ENCODE data around the gene ARRB1. TPM values are rescaled to one million over a fixed set of nuclear protein-coding genes. Genes with fewer than 3 reads are reported as not detected.

The ARRB1 gene
- polyA plus RNA-seq, 1 experiment: 36.9 TPM

DNA sequence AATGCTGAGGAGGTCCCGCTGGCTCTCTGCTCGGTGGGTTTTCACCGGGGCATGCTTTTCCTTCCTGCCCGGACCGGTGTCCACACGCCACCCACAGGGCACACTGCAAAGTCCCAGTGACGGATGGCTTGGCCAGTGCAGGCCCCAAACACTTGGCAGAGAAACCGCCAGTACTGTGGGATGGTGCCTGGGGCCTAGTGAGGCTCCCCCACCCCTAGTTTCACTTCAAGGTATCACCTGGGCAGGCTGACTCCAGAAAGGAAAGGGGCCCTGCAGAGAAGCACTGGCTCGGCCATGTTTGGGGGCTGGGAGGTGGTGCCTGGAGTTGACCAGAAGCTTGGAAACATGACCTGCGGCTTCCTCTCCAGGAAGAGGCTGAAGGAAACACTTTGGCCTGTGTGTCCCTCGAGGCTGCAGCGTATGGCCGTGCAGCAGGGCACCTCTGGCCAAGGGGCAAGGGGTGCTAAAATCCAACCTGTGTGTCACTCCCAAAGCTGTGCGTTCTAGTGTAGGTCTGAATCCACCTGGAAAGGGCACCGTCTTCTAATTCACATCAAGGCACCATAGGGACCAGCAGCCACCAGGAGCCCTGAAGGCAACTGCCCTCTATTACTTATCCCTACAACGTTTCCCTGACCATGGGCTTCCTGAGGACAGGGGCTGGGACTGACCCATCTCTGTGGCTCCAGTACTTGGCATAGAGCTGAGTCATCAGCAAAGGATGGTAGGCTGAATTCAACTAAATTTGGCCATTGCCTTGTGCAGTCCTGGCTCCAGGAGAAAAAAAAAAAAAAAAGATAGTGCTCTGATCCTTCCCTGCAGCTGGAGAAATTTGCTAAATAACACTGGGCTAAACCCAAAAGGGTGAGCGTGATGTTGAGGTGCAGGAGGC lies 88.3 kb downstream of the ARRB1 start:
- ChIA-PET CTCF (interaction anchor here (0.6 to 2.6 kb wide), 4 partner anchors 15 to 250 kb away, joined by 3 to 10 read pairs (median 5); no protein-coding TSS in a partner anchor), POLR2A (interaction anchor here (0.5 kb wide), 1 partner anchor 99 kb away, joined by 7 read pairs; no protein-coding TSS in a partner anchor)
- DNase-seq (ENCODE audit: low read depth, low spot score): no peak
- Histone ChIP-seq H3K9me3 (ENCODE audit: control insufficient read depth, insufficient read depth, low read length) (no peaks in the 10 kb centered on the region), H3K27ac (ENCODE audit: low read depth, low read length) (no peak overlapping the region), H3K27me3 (ENCODE audit: control insufficient read depth, insufficient read depth, low read length) (peaks cover 19% of the 10 kb centered on the region), H3K4me3 (ENCODE audit: low read depth, low read length) (no peak overlapping the region)
- TF ChIP-seq, protein P1, sequence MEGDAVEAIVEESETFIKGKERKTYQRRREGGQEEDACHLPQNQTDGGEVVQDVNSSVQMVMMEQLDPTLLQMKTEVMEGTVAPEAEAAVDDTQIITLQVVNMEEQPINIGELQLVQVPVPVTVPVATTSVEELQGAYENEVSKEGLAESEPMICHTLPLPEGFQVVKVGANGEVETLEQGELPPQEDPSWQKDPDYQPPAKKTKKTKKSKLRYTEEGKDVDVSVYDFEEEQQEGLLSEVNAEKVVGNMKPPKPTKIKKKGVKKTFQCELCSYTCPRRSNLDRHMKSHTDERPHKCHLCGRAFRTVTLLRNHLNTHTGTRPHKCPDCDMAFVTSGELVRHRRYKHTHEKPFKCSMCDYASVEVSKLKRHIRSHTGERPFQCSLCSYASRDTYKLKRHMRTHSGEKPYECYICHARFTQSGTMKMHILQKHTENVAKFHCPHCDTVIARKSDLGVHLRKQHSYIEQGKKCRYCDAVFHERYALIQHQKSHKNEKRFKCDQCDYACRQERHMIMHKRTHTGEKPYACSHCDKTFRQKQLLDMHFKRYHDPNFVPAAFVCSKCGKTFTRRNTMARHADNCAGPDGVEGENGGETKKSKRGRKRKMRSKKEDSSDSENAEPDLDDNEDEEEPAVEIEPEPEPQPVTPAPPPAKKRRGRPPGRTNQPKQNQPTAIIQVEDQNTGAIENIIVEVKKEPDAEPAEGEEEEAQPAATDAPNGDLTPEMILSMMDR (IDR thresholded peaks at IDR 0.05; ENCODE audit: low read depth, low read length): no peak

- POLR2A ChIA-PET: no interaction called here
- no peak overlapping the region for H3K27ac ChIP-seq (ENCODE audit: low read depth, low read length)
- no peak for DNase-seq (ENCODE audit: low read depth, low spot score)
- TF ChIP-seq, protein P1 (IDR thresholded peaks at IDR 0.05; ENCODE audit: low read depth, low read length): no peak
- CTCF ChIA-PET: interaction anchor here (0.7 to 2.6 kb wide), 2 partner anchors 14 to 124 kb away, joined by 3 to 10 read pairs; no protein-coding TSS in a partner anchor
- H3K9me3 ChIP-seq (ENCODE audit: control insufficient read depth, insufficient read depth, low read length): no peaks in the 10 kb centered on the region
- peaks cover 19% of the 10 kb centered on the region for H3K27me3 ChIP-seq (ENCODE audit: control insufficient read depth, insufficient read depth, low read length)
- no peak overlapping the region for H3K4me3 ChIP-seq (ENCODE audit: low read depth, low read length)
Measured at GRCh38 chr11:75262436-75262835, 89.0 kb downstream of the ARRB1 start.

- no peak overlapping the region for H3K27ac ChIP-seq (ENCODE audit: low read depth, low read length)
- ChIA-PET POLR2A (no interaction called here), CTCF (interaction anchor here (0.9 to 2.6 kb wide), 3 partner anchors 9 to 123 kb away, joined by 3 to 10 read pairs (median 3); no protein-coding TSS in a partner anchor)
- DNase-seq (ENCODE audit: low read depth, low spot score): no peak
- TF ChIP-seq, protein P1 (IDR thresholded peaks at IDR 0.05; ENCODE audit: low read depth, low read length): no peak
- peaks cover 19% of the 10 kb centered on the region for H3K27me3 ChIP-seq (ENCODE audit: control insufficient read depth, insufficient read depth, low read length)
- no peaks in the 10 kb centered on the region for H3K9me3 ChIP-seq (ENCODE audit: control insufficient read depth, insufficient read depth, low read length)
- no peak overlapping the region for H3K4me3 ChIP-seq (ENCODE audit: low read depth, low read length)
Measured at GRCh38 chr11:75261902-75262361, 89.5 kb downstream of the ARRB1 start.

DNA sequence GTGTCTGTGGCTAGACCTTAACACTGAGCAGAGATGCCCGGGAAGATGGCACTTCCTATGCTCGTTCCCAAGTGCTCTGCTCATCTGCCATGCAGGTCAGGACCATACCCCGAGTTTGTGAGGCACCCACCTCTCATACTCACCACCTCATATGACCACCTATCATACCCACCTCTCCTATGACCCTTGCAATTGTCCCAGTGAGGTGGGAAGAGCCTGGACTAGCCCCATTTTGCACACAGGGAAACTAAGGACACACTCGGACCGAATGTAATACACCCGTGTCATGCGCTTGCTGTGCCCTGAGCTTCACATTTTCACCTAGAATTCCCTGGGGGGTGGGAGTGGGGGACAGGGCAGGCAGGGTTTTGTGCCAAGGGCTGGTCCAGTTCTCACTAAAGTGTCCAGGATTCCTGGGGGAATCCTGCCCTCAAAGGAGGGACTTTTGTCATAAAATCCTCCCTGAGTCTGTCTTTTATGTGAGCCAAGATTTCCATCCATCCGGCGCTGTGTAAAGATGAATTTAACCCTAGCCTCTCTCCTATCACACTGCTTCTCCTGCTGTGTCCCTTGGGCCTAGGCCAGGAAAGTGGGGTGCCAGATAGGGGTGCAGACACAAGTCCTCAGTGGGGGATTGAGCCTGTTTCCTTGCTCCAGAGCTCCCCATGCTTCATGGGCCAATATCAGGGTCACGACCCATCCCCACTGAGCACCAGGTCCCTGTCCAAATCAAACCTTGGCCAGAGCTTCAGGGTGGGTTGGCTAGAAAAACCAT lies 90.9 kb downstream of the ARRB1 start:
- ChIA-PET CTCF (interaction anchor here (1.3 kb wide), 1 partner anchor 11 kb away, joined by 3 read pairs; no protein-coding TSS in a partner anchor), POLR2A (no interaction called here)
- no peak overlapping the region for H3K27ac ChIP-seq (ENCODE audit: low read depth, low read length)
- TF ChIP-seq, protein P1 (IDR thresholded peaks at IDR 0.05; ENCODE audit: low read depth, low read length): no peak
- H3K27me3 ChIP-seq (ENCODE audit: control insufficient read depth, insufficient read depth, low read length): peaks cover 19% of the 10 kb centered on the region
- DNase-seq (ENCODE audit: low read depth, low spot score): no peak
- H3K4me3 ChIP-seq (ENCODE audit: low read depth, low read length): no peak overlapping the region
- no peaks in the 10 kb centered on the region for H3K9me3 ChIP-seq (ENCODE audit: control insufficient read depth, insufficient read depth, low read length)

Measured in AG04450 (cell line).